Prostate gland (tissue), 2 donors: ENCODE results near the gene CREB5. TPM values are rescaled to one million over a fixed set of nuclear protein-coding genes. Genes with fewer than 3 reads are reported as not detected.

Experiments
- DNase-seq: peaks from one replicate; pipeline ENCODE4 v3.0.0-alpha.2; 2019; ENCODE audit warnings: low spot score
- H3K27ac ChIP-seq, 2 donors: fragments of 200-600 bp; sonication (generic); 2 replicates each; pipeline ENCODE4 v1.5.1; 2017 to 2019
- H3K27me3 ChIP-seq: fragments of 200-600 bp; sonication (generic); replicated peaks from 2 replicates; pipeline ENCODE4 v1.5.1; 2019; ENCODE audit not compliant: insufficient read depth
- H3K36me3 ChIP-seq, 2 donors: fragments of 200-600 bp; sonication (generic); 1 replicate in 1 of 2; 2 replicates in 1 of 2; pipeline versions ENCODE4 v1.5.1 to v1.8.1; 2017 to 2019
- H3K4me1 ChIP-seq: fragments of 200-600 bp; sonication (generic); replicated peaks from 2 replicates; pipeline ENCODE4 v1.5.1; 2019
- H3K4me3 ChIP-seq, 2 donors: fragments of 200-600 bp; sonication (generic); 2 replicates each; pipeline ENCODE4 v1.5.1; 2017 to 2019
- H3K9me3 ChIP-seq: fragments of 200-600 bp; sonication (generic); 2 replicates; pipeline ENCODE4 v1.5.1; 2017
- CTCF ChIP-seq, 4 experiments: fragments of 200-600 bp in 2 of 4; fragments of 450-650 bp in 2 of 4; sonication (generic) in 2 of 4; IDR thresholded peaks; 1 replicate in 3 of 4; 2 replicates in 1 of 4; pipeline ENCODE4 v1.5.1; 2016 to 2019; ENCODE audit warnings: antibody characterized with exemption in 4 of 4, mild to moderate bottlenecking in 2 of 4, moderate library complexity in 2 of 4
- POLR2A ChIP-seq: fragments of 450-650 bp; IDR thresholded peaks from one replicate; pipeline ENCODE4 v1.6.1; 2016; ENCODE audit warnings: antibody characterized with exemption, mild to moderate bottlenecking
- POLR2AphosphoS5 ChIP-seq: sonication (generic); formaldehyde crosslinking; IDR thresholded peaks from one replicate; pipeline ENCODE4 v1.6.1; 2017; ENCODE audit warnings: antibody characterized with exemption
- WGBS: methylation state at CpG from one replicate; pipeline ENCODE4 v1.1.5; 2018; 5-methylcytosine and 5-hydroxymethylcytosine counted together
- intact Hi-C: fragments of 100-400 bp; cut with DNase I; formaldehyde crosslinking; loops from one replicate; pipeline ENCODE4 v1.14.2; 2022
- total RNA-seq, 2 donors: library from RNA; depleted of rRNA; stranded (reverse); fragments of >200 nt; gene quantifications; one replicate each; pipeline ENCODE4 v1.1.0, GENCODE V29; 2016

Gene CREB5
- total RNA-seq, 2 donors from 2014 or later: 0.46 to 3.4 TPM

- Histone ChIP-seq H3K4me1 (no peaks in the 10 kb centered on the region), H3K36me3 (no peaks in the 10 kb centered on the region), H3K27ac (no peak overlapping the region), H3K9me3 (no peaks in the 10 kb centered on the region), H3K27me3 (no peaks in the 10 kb centered on the region), H3K4me3 (no peak overlapping the region)
- no peak for DNase-seq
- WGBS: 96% methylated on average over 3 of the region's 3 CpGs
- TF ChIP-seq CTCF (IDR thresholded peaks at IDR 0.05) (no peak), POLR2AphosphoS5 (no peak), POLR2A (no peak)
- intact Hi-C loops: no loop called here
These were observed 398.7 kb downstream of the CREB5 start for GRCh38 chr7:28811008-28811407.

GRCh38 chr7:28811701-28812430 is 399.5 kb downstream of the CREB5 start:
- H3K36me3 ChIP-seq: no peaks in the 10 kb centered on the region
- DNase-seq: no peak
- 80% methylated on average over 5 of the region's 5 CpGs for WGBS
- H3K27ac ChIP-seq: no peak overlapping the region
- no peaks in the 10 kb centered on the region for H3K4me1 ChIP-seq
- TF ChIP-seq POLR2A (no peak), POLR2AphosphoS5 (no peak), CTCF (IDR thresholded peaks at IDR 0.05) (no peak)
- H3K9me3 ChIP-seq: no peaks in the 10 kb centered on the region
- intact Hi-C loops: no loop called here
- H3K27me3 ChIP-seq: no peaks in the 10 kb centered on the region
- H3K4me3 ChIP-seq: no peak overlapping the region

- WGBS: 91% methylated on average over 3 of the region's 3 CpGs
- TF ChIP-seq POLR2AphosphoS5 (no peak), CTCF (IDR thresholded peaks at IDR 0.05) (no peak), POLR2A (no peak)
- H3K27ac ChIP-seq: no peak overlapping the region
- H3K4me3 ChIP-seq: no peak overlapping the region
- DNase-seq: no peak
- H3K4me1 ChIP-seq: no peaks in the 10 kb centered on the region
- H3K9me3 ChIP-seq: no peaks in the 10 kb centered on the region
- H3K36me3 ChIP-seq: no peaks in the 10 kb centered on the region
- H3K27me3 ChIP-seq: no peaks in the 10 kb centered on the region
- intact Hi-C loops: no loop called here
These were observed 400.3 kb downstream of the CREB5 start for GRCh38 chr7:28812616-28813015.

- no peaks in the 10 kb centered on the region for H3K27me3 ChIP-seq
- H3K4me3 ChIP-seq: no peak overlapping the region
- TF ChIP-seq POLR2AphosphoS5 (no peak), CTCF (IDR thresholded peaks at IDR 0.05) (no peak)
- WGBS: 53% methylated on average over 6 of the region's 6 CpGs
- no peaks in the 10 kb centered on the region for H3K9me3 ChIP-seq
- no peak for DNase-seq
- intact Hi-C loops: no loop called here
- no peaks in the 10 kb centered on the region for H3K36me3 ChIP-seq
- no peak overlapping the region for H3K27ac ChIP-seq
- H3K4me1 ChIP-seq: no peaks in the 10 kb centered on the region
These were observed 401.1 kb downstream of the CREB5 start for GRCh38 chr7:28813243-28813962.
